ENCODE data around the gene C3orf38.

DNA sequence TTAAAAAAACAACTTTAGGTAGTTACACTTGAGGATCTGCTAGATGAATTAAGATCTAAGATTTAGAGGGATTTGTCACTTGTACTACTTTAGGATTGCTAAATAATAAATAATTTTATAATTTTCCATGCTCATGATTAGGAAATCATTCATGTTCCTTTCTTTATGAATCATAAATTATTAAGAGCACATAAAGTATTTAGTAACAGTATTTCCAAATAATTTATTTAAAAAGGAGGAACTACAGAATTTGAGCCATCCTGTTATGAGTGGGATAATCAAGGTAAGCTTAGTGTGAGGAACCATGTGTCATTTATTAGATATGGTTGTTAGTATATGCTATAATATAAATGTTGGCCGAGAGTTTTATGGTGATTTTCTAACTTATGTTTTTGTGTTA is 37.5 kb upstream of the C3orf38 start:
- TF ChIP-seq, protein P1, sequence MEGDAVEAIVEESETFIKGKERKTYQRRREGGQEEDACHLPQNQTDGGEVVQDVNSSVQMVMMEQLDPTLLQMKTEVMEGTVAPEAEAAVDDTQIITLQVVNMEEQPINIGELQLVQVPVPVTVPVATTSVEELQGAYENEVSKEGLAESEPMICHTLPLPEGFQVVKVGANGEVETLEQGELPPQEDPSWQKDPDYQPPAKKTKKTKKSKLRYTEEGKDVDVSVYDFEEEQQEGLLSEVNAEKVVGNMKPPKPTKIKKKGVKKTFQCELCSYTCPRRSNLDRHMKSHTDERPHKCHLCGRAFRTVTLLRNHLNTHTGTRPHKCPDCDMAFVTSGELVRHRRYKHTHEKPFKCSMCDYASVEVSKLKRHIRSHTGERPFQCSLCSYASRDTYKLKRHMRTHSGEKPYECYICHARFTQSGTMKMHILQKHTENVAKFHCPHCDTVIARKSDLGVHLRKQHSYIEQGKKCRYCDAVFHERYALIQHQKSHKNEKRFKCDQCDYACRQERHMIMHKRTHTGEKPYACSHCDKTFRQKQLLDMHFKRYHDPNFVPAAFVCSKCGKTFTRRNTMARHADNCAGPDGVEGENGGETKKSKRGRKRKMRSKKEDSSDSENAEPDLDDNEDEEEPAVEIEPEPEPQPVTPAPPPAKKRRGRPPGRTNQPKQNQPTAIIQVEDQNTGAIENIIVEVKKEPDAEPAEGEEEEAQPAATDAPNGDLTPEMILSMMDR (IDR thresholded peaks at IDR 0.05): no peak
- TF ChIP-seq POLR2A (IDR thresholded peaks at IDR 0.05): no peak
- TF ChIP-seq EP300 (IDR thresholded peaks at IDR 0.05): no peak
